Activated CD4-positive, CD25-positive, alpha-beta regulatory T cell (primary cell): Measurements from ENCODE around the gene AP1S3.

Experiments used
- DNase-seq, 4 experiments: peaks; one replicate each; lab custom pipeline; 2025; lab: John Stamatoyannopoulos, UW

AP1S3 gene

DNA sequence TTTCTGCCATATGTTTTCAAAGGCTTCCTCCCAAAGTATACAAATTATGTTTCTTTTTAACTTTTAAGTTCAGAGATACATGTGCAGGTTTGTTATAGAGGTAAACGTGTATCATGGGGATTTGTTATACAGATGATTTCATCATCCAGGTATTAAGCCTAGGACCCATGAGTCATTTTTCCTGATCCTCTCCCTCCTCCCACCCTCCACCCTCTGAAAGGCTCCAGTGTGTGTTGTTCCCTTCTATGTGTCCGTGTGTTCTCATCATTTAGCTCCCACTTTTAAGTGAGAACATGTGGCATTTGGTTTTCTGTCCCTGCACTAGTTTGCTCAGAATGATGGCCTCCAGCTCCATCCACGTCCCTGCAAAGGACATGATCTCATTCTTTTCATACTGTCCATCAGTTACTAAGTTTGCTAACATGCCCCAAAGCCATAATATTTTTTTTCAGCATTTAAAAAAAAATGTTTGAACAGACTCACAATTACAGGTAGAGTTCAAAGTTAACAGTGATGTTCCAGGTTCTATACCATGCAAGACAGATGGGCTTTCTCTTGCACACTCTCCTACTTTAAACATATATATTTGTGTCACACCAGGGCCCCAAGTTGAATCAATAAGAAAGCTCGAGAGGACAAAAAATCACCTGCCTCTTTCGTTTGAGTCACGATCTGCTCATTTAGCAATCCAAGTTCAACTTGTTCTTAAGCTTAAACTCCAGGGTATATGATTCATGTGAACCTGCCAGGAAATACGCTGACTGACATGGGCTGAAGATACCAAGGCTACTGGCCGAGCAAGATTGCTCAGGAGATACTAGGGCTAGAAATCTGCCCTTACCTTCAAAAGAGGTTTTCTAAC, 77.6 kb downstream of the AP1S3 start:
- DNase-seq: no peak

- DNase-seq: no peak
These were observed 79.1 kb downstream of the AP1S3 start for GRCh38 chr2:223758131-223758840.

- no peak for DNase-seq
These were observed 83.4 kb downstream of the AP1S3 start for GRCh38 chr2:223753940-223754339.

DNA sequence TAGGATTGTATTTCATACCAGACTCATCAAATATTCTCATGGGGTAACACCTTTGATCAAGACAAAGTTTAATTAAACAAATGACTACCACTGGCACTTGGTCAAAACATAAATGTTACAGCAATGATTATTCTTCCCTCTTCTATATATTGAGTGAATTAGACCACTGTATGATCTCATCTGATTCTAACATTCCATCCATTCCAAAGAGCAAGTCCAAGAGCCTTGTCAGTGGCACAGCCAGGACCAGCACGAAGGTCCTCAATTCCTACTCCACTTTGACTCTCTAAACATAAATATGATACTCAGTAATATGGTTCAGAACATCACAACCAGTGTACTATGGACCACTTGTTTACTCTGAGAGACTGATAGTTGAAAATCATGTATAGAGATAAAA, 86.4 kb downstream of the AP1S3 start:
- no peak for DNase-seq

- no peak for DNase-seq
These were observed 89.9 kb downstream of the AP1S3 start for GRCh38 chr2:223747392-223748042.

- DNase-seq: no peak
These were observed 90.8 kb downstream of the AP1S3 start for GRCh38 chr2:223746611-223747010.

DNA sequence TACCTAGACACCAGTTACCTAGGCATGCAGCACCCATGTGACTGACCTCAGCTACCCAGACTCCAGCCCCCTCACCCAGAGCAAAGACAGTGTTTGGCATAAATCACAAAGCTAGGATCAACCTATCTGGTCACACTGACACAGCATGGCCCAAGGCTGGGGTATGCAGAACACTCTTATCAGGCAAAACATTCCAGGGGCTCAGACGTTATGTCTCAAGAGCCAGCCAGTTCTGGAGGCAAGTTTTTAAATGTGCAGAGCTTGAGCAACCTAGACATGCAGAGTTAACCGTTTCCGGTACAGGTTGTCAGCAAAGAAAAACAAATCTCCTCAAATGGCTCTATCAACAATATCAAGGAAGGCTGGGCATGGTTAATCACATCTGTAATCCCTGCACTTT, 92.8 kb downstream of the AP1S3 start:
- DNase-seq: no peak

- DNase-seq: no peak
These were observed 96.7 kb downstream of the AP1S3 start for GRCh38 chr2:223740679-223741078.

DNA sequence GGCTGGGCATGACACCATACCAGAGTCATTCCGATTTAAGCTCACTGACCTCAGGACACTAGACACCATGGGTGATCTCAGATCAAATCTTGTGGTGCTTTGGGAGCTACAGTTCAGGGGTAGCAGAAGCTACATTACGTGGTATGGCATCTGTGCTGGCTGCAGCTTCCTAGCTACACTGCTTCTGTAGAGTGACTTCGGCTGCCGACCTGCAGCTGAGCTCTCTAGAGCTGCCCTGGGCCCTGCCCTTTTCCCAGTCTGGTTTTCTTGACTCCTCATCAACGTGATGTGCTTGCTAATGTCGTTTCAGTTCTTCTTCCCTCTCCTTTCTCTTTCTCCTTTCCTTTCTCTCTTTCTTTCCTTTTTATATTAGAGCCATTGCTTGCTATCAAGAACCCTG, 100.2 kb downstream of the AP1S3 start:
- no peak for DNase-seq

DNA sequence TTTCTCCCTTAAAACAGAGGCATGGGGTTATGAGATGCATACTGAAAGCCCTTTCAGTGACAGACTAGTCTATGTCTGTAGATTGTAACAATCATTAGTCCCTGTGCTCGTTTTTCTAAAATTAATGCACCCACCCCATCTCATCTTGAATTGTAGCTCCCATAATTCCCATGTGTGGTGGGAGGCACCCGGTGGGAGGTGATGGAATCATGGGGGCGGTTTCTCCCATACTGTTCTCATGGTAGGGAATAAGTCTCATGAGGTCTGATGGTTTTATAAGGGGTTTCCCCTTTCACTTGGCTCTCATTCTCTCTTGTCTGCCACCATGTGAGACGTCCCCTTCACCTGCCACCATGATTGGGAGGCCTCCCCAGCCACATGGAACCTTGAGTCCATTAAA, 100.9 kb downstream of the AP1S3 start:
- DNase-seq: no peak

DNA sequence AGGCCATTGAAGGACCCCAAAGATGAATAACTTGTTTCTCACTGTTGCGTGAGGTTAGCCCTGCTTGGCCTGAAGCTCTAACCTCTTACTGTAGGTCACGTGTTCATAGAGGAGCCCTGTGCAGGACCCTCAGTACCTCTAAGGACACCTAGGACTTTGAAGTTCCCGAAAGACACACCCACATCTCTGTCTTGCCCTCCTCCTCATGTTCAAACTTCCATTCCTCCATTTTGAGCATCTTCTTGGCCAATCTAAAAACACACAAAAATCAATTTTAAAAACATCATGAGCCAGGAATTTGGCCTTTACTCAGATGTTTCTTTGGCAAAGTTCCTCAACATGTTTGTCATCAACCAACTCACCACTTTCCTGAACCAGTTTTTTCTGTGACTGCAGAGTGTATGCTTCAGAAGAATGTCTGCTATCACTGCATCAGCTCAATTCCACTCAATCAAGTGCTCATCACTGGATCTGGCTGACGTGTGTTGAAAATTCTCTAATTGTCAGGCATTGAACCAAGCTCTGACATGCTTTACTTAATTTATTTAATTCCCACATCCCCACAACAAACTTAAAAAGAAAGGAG, 101.6 kb downstream of the AP1S3 start:
- no peak for DNase-seq

DNA sequence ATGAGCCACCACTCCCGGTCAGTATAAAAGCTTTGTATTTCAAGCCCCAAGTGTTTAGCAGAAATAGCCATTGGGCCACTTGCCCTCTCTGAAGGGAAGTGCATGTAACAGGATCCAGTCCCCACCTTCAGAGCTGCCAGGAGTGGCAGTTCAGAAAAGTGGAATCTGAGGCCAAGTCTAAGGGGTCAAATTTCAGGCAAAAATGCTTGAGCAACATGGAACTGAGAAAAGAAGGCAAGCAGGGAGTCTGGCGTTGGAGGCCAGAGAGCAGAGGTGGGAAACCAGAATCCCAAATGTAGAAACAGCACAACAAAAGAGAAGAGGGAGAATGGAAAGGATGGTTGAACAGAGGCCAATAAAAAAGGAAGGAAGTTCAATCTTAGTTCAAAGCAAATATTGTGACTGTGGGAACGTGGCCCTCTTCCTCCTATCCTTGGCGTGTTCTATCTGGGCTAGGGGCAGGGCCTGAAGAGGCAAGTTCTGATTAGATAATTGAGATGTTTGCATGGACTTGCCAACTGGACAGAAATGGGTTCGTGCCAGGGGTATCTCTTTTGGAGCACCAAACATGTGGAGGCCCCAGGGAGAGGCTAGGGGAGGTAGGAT, 102.2 kb downstream of the AP1S3 start:
- no peak for DNase-seq

GRCh38 chr2:223734346-223734745, 103.0 kb downstream of the AP1S3 start:
- no peak for DNase-seq

DNA sequence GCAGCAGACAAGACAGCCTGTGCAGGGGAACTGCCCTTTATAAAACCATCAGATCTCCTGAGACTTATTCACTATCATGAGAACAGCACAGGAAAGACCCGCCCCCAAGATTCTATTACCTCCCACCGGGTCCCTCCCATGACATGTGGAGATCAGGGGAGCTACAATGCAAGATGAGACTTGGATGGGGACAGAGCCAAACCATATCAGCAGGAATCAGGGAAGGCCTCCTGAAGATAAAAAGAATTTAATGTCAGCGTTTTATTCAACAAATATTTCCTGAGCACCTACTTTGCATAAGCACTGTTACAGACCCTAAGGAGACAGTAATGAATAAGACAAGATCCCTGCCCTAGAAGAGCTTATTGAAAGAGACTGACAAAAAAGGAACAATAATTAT, 105.0 kb downstream of the AP1S3 start:
- no peak for DNase-seq

GRCh38 chr2:223731503-223731902, 105.9 kb downstream of the AP1S3 start:
- DNase-seq: no peak

- no peak for DNase-seq
These were observed 107.6 kb downstream of the AP1S3 start for GRCh38 chr2:223729781-223730180.

DNA sequence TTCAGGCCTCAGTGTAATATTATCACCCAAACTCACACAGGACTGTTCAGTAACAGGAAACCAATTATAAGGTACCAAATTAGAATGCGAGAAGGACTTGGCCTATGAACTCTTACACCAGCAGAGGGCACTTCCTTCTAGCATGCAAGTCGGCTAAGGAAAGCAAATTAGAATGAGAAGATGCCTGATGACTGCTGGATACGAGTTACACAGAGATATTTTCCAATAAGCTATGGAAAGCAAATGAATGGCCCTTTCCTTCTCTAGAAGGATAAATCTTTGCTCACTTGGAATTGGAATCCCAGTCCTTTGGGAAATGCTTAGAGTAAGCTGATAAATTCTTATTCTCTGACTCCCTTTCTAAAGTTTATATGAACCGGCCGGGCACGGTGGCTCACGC, 109.8 kb downstream of the AP1S3 start:
- no peak for DNase-seq

GRCh38 chr2:223725986-223726970, 111.1 kb downstream of the AP1S3 start:
- DNase-seq: no peak

- DNase-seq: no peak
These were observed 111.9 kb downstream of the AP1S3 start for GRCh38 chr2:223725494-223725893.

DNA sequence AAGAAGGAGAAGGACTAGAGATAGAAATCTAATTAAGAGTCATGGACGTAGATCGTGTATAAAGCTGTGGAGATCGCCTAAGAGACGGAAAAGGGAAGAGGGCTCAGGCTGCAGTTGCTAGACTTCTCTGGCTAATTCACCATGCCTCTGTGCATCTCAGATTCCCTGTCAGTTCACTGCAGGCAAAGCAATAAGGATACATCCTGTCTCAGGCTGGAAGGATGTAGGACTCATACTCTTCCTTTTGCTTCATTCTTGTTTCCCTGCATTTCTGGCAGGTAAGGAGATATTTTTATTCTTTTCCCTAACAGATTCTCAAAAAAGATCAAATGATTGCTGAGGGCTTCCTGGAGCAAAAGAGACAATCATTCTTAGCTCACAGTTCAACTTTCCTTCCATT, 112.5 kb downstream of the AP1S3 start:
- DNase-seq: no peak

- no peak for DNase-seq
These were observed 113.4 kb downstream of the AP1S3 start for GRCh38 chr2:223723954-223724411.
